T-cell (primary cell): Measurements from ENCODE around the gene NR1D1. TPM values are rescaled to one million over a fixed set of nuclear protein-coding genes. Genes with fewer than 3 reads are reported as not detected.

Experiments
- ATAC-seq, 4 experiments: fragments of 200-7000 bp in 3 of 4; fragments of 150-1000 bp in 1 of 4; cut with Tn5 transposase; replicated peaks in 1 of 4; 1 replicate in 3 of 4; 2 replicates in 1 of 4; pipeline ENCODE4 v1.10.0; 2021; ENCODE audit warnings: moderate library complexity in 3 of 4, mild to moderate bottlenecking in 2 of 4, moderate number of reproducible peaks in 1 of 4
- CTCF ChIA-PET, 2 donors: fragments of 300-600 bp; sonication (Branson Sonifier 250); formaldehyde crosslinking; loops; one replicate each; lab custom pipeline; 2022; ENCODE audit warnings: antibody characterized with exemption in 2 of 2; lab: Charles Lee
- POLR2A ChIA-PET, 2 donors: fragments of 300-600 bp; sonication (Branson Sonifier 250); formaldehyde crosslinking; loops; one replicate each; lab custom pipeline; 2022; ENCODE audit warnings: antibody characterized with exemption in 2 of 2; lab: Charles Lee
- DNase-seq, 35 experiments: peaks; one replicate each; pipeline versions ENCODE4 v3.0.0 to v3.0.0-alpha.2; 2013 to 2023
- H3K27ac ChIP-seq: one replicate; pipeline ENCODE4 v1.5.1; 2013; ENCODE audit warnings: low read length
- H3K27me3 ChIP-seq, 2 experiments: replicated peaks in 1 of 2; 1 replicate in 1 of 2; 2 replicates in 1 of 2; pipeline versions ENCODE4 v1.6.1 to v1.7.0; 2013; ENCODE audit warnings: low read length in 1 of 2, mixed read lengths in 1 of 2; ENCODE audit not compliant: control insufficient read depth in 2 of 2, insufficient read depth in 2 of 2; ENCODE audit errors: extremely low read depth in 1 of 2
- H3K36me3 ChIP-seq, 2 donors: 1 replicate in 1 of 2; 2 replicates in 1 of 2; pipeline versions ENCODE4 v1.6.1 to v1.7.0; 2013; ENCODE audit warnings: low read length in 1 of 2; ENCODE audit not compliant: control insufficient read depth in 2 of 2, insufficient read depth in 1 of 2; ENCODE audit errors: extremely low read depth in 1 of 2
- H3K4me1 ChIP-seq, 2 experiments: 1 replicate in 1 of 2; 2 replicates in 1 of 2; pipeline versions ENCODE4 v1.6.1 to v1.7.0; 2013; ENCODE audit warnings: low read length in 2 of 2, mixed read lengths in 1 of 2; ENCODE audit not compliant: insufficient read depth in 2 of 2, control insufficient read depth in 1 of 2; ENCODE audit errors: extremely low read depth in 1 of 2
- H3K4me3 ChIP-seq, 2 donors: 1 replicate in 1 of 2; 2 replicates in 1 of 2; pipeline versions ENCODE4 v1.5.1 to v1.7.0; 2013; ENCODE audit warnings: mild to moderate bottlenecking in 2 of 2, low read length in 1 of 2, moderate library complexity in 1 of 2; ENCODE audit not compliant: control insufficient read depth in 1 of 2; ENCODE audit errors: extremely low read depth in 1 of 2
- H3K9me3 ChIP-seq: 2 replicates; pipeline ENCODE4 v1.7.0; 2013
- H3K27ac Mint-ChIP-seq, 2 donors: one replicate each; pipeline ENCODE4 v1.8.0; 2020 to 2021; ENCODE audit warnings: mild to moderate bottlenecking in 2 of 2, mixed read lengths in 2 of 2
- H3K27me3 Mint-ChIP-seq, 2 donors: one replicate each; pipeline ENCODE4 v1.8.0; 2021 to 2022; ENCODE audit warnings: mixed read lengths in 2 of 2
- H3K36me3 Mint-ChIP-seq: one replicate; pipeline ENCODE4 v1.8.0; 2021; ENCODE audit warnings: mixed read lengths
- H3K4me1 Mint-ChIP-seq, 3 donors: one replicate each; pipeline ENCODE4 v1.8.0; 2020 to 2022; ENCODE audit warnings: mixed read lengths in 3 of 3, mild to moderate bottlenecking in 1 of 3
- H3K4me3 Mint-ChIP-seq, 3 donors: one replicate each; pipeline ENCODE4 v1.8.0; 2020 to 2022; ENCODE audit warnings: mild to moderate bottlenecking in 3 of 3, mixed read lengths in 3 of 3, moderate library complexity in 3 of 3
- H3K9me3 Mint-ChIP-seq, 3 donors: one replicate each; pipeline ENCODE4 v1.8.0; 2020 to 2022; ENCODE audit warnings: mixed read lengths in 3 of 3
- WGBS: methylation state at CpG from one replicate; pipeline ENCODE4 v1.1.5; 2013; ENCODE audit warnings: missing lambda C conversion rate; ENCODE audit not compliant: insufficient coverage; 5-methylcytosine and 5-hydroxymethylcytosine counted together
- total RNA-seq, 35 experiments: library from RNA in 6 of 35; stranded (reverse) in 6 of 35; fragments of 120-200 nt in 1 of 35; gene quantifications; one replicate each; pipeline versions ENCODE4 v1.2.1 to v1.2.4 and lab custom pipeline; 2013 to 2026

The NR1D1 gene
- total RNA-seq, 5 donors from 2014 or later (not counting 1 experiment from before 2014, with no cell fraction given), result 11.5 to 33.6 (median 21.9) TPM

DNA sequence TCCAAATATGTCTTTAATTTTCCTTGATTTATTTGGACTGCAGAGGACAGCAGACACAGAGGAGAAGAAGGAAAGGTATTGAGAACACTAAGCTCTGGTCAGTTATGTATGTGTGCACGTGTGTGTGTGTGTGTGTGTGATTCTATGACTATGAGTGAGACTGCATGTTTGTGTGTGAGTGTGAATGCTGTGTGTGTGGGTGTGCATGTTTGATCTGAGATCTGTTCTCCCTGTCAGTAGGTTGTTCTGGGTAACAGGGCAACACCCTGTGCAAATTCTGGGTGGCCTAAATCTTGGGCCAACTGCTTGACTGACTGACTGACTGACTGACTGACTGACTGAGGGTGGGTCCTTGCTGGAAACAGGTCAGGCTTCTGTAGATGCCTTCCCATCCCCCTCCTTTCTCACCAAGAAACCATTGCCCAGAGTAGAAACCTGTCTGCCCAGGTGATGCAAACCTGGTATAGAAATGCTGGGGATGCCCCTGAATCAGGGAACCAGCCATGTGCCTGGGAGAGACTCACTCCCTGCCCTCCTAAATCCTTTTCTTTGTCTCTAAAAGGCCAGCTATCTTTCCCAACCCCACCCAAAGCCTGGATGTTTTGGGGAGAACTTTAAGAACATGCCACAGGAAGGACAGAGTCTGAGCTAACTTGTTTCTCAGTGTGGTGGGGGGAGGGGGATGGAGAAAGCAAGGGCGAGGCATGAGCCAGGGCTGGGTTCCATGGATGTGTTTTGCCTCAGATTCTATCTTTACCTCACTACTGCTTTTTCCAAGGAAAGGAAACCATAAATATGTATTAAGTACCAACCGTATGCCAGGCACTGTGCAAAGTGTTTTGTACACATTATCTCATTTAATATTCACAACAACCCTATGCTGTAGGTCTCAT, 4.5 kb upstream of the NR1D1 start:
- ChIA-PET POLR2A (interaction anchor here (0.5 to 0.7 kb wide), 2 partner anchors 9 to 36 kb away, joined by 3 to 4 read pairs; partner anchors contain the start of gene CASC3 (in 1 of the 2)), CTCF (interaction anchor here in 1 of 2 donors (0.6 to 1.5 kb wide), 2 partner anchors 17 to 18 kb away, joined by 3 to 7 read pairs; partner anchors contain the start of gene MSL1)
- Histone ChIP-seq H3K36me3 (no peaks in the 10 kb centered on the region), H3K9me3 (no peaks in the 10 kb centered on the region), H3K4me1 (peaks cover 66 to 99% of the 10 kb centered on the region in 2 experiments), H3K4me3 (no peak overlapping the region), H3K27me3 (no peaks in the 10 kb centered on the region), H3K27ac (peak overlapping the region; percentile 94)
- ATAC-seq (no peak), DNase-seq (no peak)
- Mint-ChIP-seq H3K4me3 (peak overlapping the region in 2 of 3 donors; percentile 46 to 60), H3K9me3 (no peaks in the 10 kb centered on the region), H3K36me3 (no peaks in the 10 kb centered on the region), H3K27ac (peak overlapping the region; percentile 93 to 99), H3K4me1 (peaks cover 91 to 96% (median 95%) of the 10 kb centered on the region in 3 donors), H3K27me3 (no peaks in the 10 kb centered on the region)
- 86% methylated on average over 1 of the region's 3 CpGs for WGBS

DNA sequence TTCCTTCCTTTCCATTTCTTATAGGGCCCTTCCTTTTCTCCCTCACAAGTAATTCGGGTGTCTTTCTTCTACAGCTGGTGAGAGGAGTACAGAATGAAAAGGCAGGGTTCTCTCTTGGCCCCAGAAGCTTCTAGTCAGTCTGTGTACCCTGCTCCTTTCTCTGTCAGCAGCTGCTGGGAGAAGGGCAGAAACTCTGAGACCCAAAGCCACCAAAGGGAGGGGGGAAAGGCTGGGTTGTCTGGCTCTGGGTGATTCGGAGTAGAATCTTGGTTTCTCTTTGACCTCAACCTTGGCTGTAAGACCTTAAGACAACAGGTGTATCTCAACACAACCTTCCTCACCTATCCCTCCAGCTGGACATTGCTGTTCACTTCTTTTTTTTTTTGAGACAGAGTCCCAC, 3.3 kb upstream of the NR1D1 start:
- H3K27ac ChIP-seq, result peak overlapping the region; percentile 62
- no peak overlapping the region for H3K4me3 ChIP-seq
- H3K36me3 ChIP-seq, result no peaks in the 10 kb centered on the region
- H3K27me3 Mint-ChIP-seq, result no peaks in the 10 kb centered on the region
- H3K4me1 ChIP-seq, result peaks cover 62 to 99% of the 10 kb centered on the region in 2 experiments
- peak overlapping the region in 2 of 3 donors; percentile 24 to 60 for H3K4me3 Mint-ChIP-seq
- H3K36me3 Mint-ChIP-seq, result no peaks in the 10 kb centered on the region
- peak overlapping the region; percentile 93 to 99 for H3K27ac Mint-ChIP-seq
- no CpG with 5 or more reads among the region's 2 CpGs for WGBS
- ChIA-PET POLR2A (no interaction called here), CTCF (interaction anchor here in 1 of 2 donors (0.5 kb wide), 1 partner anchor 128 kb away, joined by 4 read pairs; no protein-coding TSS in a partner anchor)
- H3K4me1 Mint-ChIP-seq, result peaks cover 91 to 96% (median 94%) of the 10 kb centered on the region in 3 donors
- ATAC-seq (no peak), DNase-seq (no peak)
- no peaks in the 10 kb centered on the region for H3K9me3 ChIP-seq
- no peaks in the 10 kb centered on the region for H3K27me3 ChIP-seq
- no peaks in the 10 kb centered on the region for H3K9me3 Mint-ChIP-seq

DNA sequence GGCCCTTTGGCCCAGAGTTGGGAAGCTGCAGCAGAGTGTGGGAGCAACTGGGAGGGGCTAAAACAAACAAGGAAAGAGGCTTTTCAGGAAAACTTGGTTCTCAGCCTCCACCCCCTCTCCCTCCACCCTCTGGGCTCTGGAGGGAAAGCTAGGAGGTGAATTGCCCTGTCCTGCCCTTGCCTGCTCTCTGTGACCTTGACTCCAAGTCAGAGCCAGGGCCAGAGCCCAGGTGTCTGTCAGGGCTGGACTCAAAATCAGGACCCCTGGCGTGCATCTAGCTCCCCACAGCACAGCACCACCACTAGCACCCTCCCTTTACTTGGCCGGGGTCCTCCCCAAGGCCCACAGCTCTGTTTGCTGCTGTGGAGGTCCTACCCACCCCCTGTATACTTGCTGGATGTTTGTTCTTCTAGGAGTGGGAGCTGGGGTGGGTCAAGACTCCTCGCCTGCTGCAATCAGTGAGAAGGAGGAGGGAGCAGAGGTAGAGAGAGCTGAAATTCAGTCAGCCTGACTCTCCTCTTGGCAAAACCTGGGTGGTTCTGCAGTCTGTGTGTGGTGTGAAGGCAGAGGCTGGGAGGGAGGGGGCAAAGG, 2.8 kb upstream of the NR1D1 start:
- ATAC-seq (no peak), DNase-seq (no peak)
- Histone ChIP-seq H3K4me3 (no peak overlapping the region), H3K36me3 (peaks cover 0 to under 1% of the 10 kb centered on the region in 2 donors), H3K27me3 (no peaks in the 10 kb centered on the region), H3K9me3 (no peaks in the 10 kb centered on the region), H3K27ac (peak overlapping the region; percentile 62), H3K4me1 (peaks cover 64 to 99% of the 10 kb centered on the region in 2 experiments)
- ChIA-PET CTCF (interaction anchor here in 1 of 2 donors (0.8 kb wide), 1 partner anchor 10 kb away, joined by 4 read pairs; no protein-coding TSS in a partner anchor), POLR2A (no interaction called here)
- Mint-ChIP-seq H3K27me3 (no peaks in the 10 kb centered on the region), H3K27ac (peak overlapping the region; percentile 93 to 99), H3K4me1 (peaks cover 91 to 97% (median 94%) of the 10 kb centered on the region in 3 donors), H3K9me3 (no peaks in the 10 kb centered on the region), H3K36me3 (no peaks in the 10 kb centered on the region), H3K4me3 (peak overlapping the region in 2 of 3 donors; percentile 24 to 60)
- WGBS, result 80% methylated on average over 1 of the region's 3 CpGs

DNA sequence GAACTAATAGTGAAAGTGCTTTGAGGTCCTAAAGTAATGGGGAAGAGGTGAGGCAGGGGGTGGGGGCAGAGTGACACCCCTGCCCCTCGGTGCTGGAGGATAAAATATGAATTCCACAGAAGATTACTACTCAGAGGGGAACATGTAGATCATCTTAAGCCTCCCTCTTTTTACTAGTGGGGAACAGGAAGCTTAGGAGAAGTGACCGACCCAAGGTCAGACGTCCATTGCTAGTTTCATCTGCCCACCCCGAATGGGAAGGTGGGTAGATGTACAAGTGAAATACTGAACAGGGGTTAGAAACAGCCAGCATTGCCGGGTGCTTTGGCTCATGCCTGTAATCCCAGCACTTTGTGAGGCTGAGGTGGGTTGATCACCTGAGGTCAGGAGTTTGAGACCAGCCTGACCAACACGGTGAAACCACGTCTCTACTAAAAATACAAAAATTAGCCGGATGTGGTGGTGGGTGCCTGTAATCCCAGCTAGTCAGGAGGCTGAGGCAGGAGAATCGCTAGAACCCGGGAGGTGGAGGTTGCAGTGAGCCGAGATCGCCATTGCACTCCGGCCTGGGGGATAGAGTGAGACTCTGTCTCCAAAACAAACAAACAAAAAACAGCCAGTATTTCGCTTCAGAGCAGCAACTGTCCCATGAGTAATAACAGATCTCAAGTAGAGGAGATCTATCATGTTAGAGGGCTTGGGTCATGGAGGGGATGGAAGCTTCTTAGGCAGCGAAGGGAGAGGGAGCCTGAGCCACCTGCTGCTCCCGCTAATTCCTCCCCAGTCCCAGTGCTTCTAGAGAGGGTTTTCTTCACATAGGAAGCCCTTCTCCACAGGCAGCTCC, 1.2 kb upstream of the NR1D1 start:
- Mint-ChIP-seq H3K4me3 (peak overlapping the region; percentile 93 to 98 (median 98)), H3K9me3 (no peaks in the 10 kb centered on the region), H3K36me3 (peaks cover 5% of the 10 kb centered on the region), H3K4me1 (peaks cover 91 to 97% (median 94%) of the 10 kb centered on the region in 3 donors), H3K27me3 (no peaks in the 10 kb centered on the region), H3K27ac (peak overlapping the region; percentile 93 to 99)
- Histone ChIP-seq H3K4me1 (peaks cover 70 to 99% of the 10 kb centered on the region in 2 experiments), H3K9me3 (no peaks in the 10 kb centered on the region), H3K36me3 (peaks cover 2 to 16% of the 10 kb centered on the region in 2 donors), H3K4me3 (no peak overlapping the region), H3K27ac (peak overlapping the region; percentile 93), H3K27me3 (no peaks in the 10 kb centered on the region)
- no CpG with 5 or more reads among the region's 16 CpGs for WGBS
- DNase-seq (no peak), ATAC-seq (no peak)
- ChIA-PET POLR2A (interaction anchor here (0.7 to 1.5 kb wide), 4 partner anchors 12 to 253 kb away, joined by 3 to 15 read pairs (median 6); partner anchors contain the start of gene MED24 (in 1 of the 2)), CTCF (interaction anchor here in 1 of 2 donors (0.8 to 5.7 kb wide), 7 partner anchors 10 to 188 kb away, joined by 3 to 75 read pairs (median 4); partner anchors contain the start of gene CASC3)

DNA sequence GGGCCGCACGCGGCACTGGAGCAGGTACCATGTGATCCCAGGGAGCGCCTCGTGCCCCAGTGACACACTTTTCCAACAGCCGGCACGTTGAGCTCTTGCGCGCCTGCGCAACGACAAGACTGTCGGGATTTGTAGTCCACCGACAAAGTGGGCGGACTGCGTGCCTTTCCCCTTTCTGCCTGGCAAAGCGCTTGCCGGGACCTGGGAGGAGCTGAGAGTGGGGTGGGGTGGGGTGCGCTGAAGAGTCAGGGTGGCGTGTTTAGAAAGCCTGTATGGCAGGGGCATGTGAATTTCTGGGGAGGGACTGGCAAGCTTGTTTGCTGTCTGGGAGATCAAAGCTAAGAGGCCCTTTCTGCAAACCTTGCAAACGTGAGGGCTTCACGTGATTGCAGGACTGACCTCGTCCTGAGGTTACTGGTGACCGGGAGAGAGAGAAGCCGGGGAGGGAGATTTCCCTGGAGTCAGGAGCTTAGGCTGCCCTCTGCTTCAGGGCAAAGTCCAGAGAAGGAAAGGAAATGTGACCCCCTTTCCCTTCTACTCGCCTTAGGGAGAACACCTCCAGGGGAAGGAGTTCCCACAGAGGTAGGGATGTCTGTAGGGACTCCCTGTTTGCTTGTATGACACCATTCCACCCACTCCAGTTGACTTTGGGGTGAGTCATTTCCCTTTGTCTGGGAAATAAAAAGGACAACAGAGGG, 429 bp upstream of the NR1D1 start:
- DNase-seq, result peak; percentile 72 to 93 (median 80)
- peak; percentile 18 to 36 (median 20) for ATAC-seq
- H3K27me3 Mint-ChIP-seq, result no peaks in the 10 kb centered on the region
- peak overlapping the region; percentile 93 to 99 for H3K27ac Mint-ChIP-seq
- H3K9me3 ChIP-seq, result no peaks in the 10 kb centered on the region
- no peaks in the 10 kb centered on the region for H3K9me3 Mint-ChIP-seq
- H3K36me3 ChIP-seq, result peaks cover 2 to 17% of the 10 kb centered on the region in 2 donors
- no peaks in the 10 kb centered on the region for H3K27me3 ChIP-seq
- peaks cover 68 to 99% of the 10 kb centered on the region in 2 experiments for H3K4me1 ChIP-seq
- H3K36me3 Mint-ChIP-seq, result peaks cover 10% of the 10 kb centered on the region
- peak overlapping the region; percentile 93 for H3K27ac ChIP-seq
- H3K4me3 ChIP-seq, result peak overlapping the region; percentile 84 to 85
- H3K4me3 Mint-ChIP-seq, result peak overlapping the region; percentile 93 to 98 (median 98)
- H3K4me1 Mint-ChIP-seq, result peaks cover 91 to 97% (median 94%) of the 10 kb centered on the region in 3 donors
- POLR2A ChIA-PET, result interaction anchor here (0.6 to 1.5 kb wide), 7 partner anchors 12 to 254 kb away, joined by 3 to 15 read pairs (median 5); partner anchors contain the start of genes CASC3 (in 1 of the 2) and MED24 (in 1 of the 2)
- CTCF ChIA-PET, result interaction anchor here in 1 of 2 donors (0.7 to 5.7 kb wide), 9 partner anchors 11 to 189 kb away, joined by 3 to 75 read pairs (median 4); partner anchors contain the start of gene CASC3
- under 1% methylated on average over 20 of the region's 25 CpGs for WGBS
